Measurements from ENCODE around the gene GPD1L.

GRCh38 chr3:32097768-32098167, 8.7 kb upstream of the GPD1L start:
- no peak for TF ChIP-seq REST (IDR thresholded peaks at IDR 0.05; ENCODE audit: borderline replicate concordance)
- TF ChIP-seq CTCF (IDR thresholded peaks at IDR 0.05; ENCODE audit: poor library complexity, severe bottlenecking): no peak
- TF ChIP-seq EZH2 (IDR thresholded peaks at IDR 0.05; ENCODE audit: borderline replicate concordance, insufficient read depth, low read length, poor library complexity, severe bottlenecking): no peak
